A673 (cell line): ENCODE measurements around the gene UNK. TPM values are rescaled to one million over a fixed set of nuclear protein-coding genes. Genes with fewer than 3 reads are reported as not detected.

ENCODE experiments used
- BruUV-seq: library from RNA; stranded (reverse); fragments of 400-500 nt; replicated peaks from 2 replicates; lab custom pipeline; 2021; lab: Mats Ljungman, UMichigan
- CTCF ChIA-PET: fragments of 300-600 bp; sonication (Branson Sonifier 250); formaldehyde crosslinking; loops from one replicate; lab custom pipeline; 2022; ENCODE audit warnings: antibody characterized with exemption; lab: Charles Lee
- POLR2A ChIA-PET: fragments of 300-600 bp; sonication (Branson Sonifier 250); formaldehyde crosslinking; loops from one replicate; lab custom pipeline; 2022; ENCODE audit warnings: antibody characterized with exemption; ENCODE audit not compliant: low non-redundant PET; lab: Charles Lee
- DNase-seq: peaks from one replicate; pipeline ENCODE4 v3.0.0-alpha.2; 2015; ENCODE audit warnings: low spot score
- H3K27ac ChIP-seq: fragments of 200-600 bp; sonication (generic); 2 replicates; pipeline ENCODE4 v1.5.1; 2016; ENCODE audit warnings: mixed run types, low read depth, mild to moderate bottlenecking, mixed read lengths, antibody characterized with exemption, low read length; ENCODE audit not compliant: poor library complexity, severe bottlenecking
- H3K27me3 ChIP-seq: fragments of 200-600 bp; sonication (generic); replicated peaks from 2 replicates; pipeline ENCODE4 v1.6.1; 2017; ENCODE audit warnings: mixed run types, low read depth, mild to moderate bottlenecking, mixed read lengths, antibody characterized with exemption, low read length; ENCODE audit not compliant: insufficient read depth, poor library complexity
- H3K36me3 ChIP-seq: fragments of 200-600 bp; sonication (generic); 2 replicates; pipeline ENCODE4 v1.6.1; 2016; ENCODE audit warnings: mixed run types, mild to moderate bottlenecking, mixed read lengths, antibody characterized with exemption, low read length; ENCODE audit not compliant: insufficient read depth, poor library complexity, severe bottlenecking
- H3K4me1 ChIP-seq: fragments of 200-600 bp; sonication (generic); 2 replicates; pipeline ENCODE4 v1.6.1; 2017; ENCODE audit warnings: mixed run types, mild to moderate bottlenecking, mixed read lengths, antibody characterized with exemption, low read length; ENCODE audit not compliant: insufficient read depth, poor library complexity, severe bottlenecking
- H3K4me3 ChIP-seq: fragments of 200-600 bp; sonication (generic); 2 replicates; pipeline ENCODE4 v1.5.1; 2016; ENCODE audit warnings: low read depth, mixed run types, mild to moderate bottlenecking, mixed read lengths, low read length; ENCODE audit not compliant: poor library complexity, severe bottlenecking
- H3K9me3 ChIP-seq: fragments of 200-600 bp; sonication (generic); 2 replicates; pipeline ENCODE4 v1.6.1; 2016; ENCODE audit warnings: mixed run types, low read depth, mild to moderate bottlenecking, mixed read lengths, antibody characterized with exemption, low read length; ENCODE audit not compliant: poor library complexity, severe bottlenecking
- EZH2 ChIP-seq: fragments of 200-600 bp; sonication (generic); IDR thresholded peaks from 2 replicates; pipeline ENCODE4 v1.6.1; 2017; ENCODE audit warnings: borderline replicate concordance, low read depth, mild to moderate bottlenecking, mixed read lengths, antibody characterized with exemption, low read length; ENCODE audit not compliant: poor library complexity, severe bottlenecking
- intact Hi-C: fragments of 100-400 bp; cut with micrococcal nuclease; formaldehyde crosslinking; loops from one replicate; pipeline ENCODE4 v1.10.0; 2022; ENCODE audit not compliant: unreplicated experiment
- total RNA-seq: library from RNA; stranded (reverse); gene quantifications from 2 replicates; pipeline ENCODE4 v1.2.3, GENCODE V29; 2021
- TF ChIP-seq, protein P1 (sequence below): fragments of 300-800, 200-600 bp; sonication (generic); conservative IDR thresholded peaks from 2 replicates; pipeline ENCODE4 v1.5.1; 2017; ENCODE audit warnings: low read depth, mild to moderate bottlenecking, antibody characterized with exemption, low read length, moderate library complexity, mixed read lengths

The UNK gene
- total RNA-seq, 1 experiment from 2014 or later, result 53.2 TPM

DNA sequence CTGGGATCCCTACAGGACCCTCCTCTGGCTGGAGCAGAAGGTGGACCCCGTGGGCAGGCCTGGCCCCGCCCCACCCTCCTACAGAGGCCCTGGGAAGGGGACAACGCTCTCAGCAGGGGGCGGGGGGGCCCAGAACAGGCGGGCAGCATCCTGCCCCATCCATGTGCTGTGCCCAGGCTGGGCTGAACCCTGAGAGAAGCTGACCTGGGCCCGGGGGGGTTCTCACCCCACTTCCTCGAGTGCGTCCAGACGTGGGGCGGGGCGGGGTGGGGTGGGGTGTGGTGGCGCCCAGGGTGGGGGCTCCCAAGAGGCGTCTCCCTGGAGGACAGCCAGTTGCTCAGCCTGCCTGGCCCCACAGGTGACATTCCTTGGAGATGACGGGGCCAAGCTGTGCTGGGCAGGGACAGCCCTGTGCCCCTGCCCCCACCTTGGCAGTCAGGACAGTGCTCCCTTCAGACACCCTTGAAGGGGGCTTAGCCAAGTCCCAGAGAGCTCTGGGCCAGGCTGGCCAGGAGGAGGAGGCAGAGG, 60.0 kb downstream of the UNK start:
- peaks cover 28% of the 10 kb centered on the region for H3K36me3 ChIP-seq
- H3K4me1 ChIP-seq, result no peaks in the 10 kb centered on the region
- no peak for DNase-seq
- intact Hi-C loops, result no loop called here
- no peaks in the 10 kb centered on the region for H3K9me3 ChIP-seq
- ChIA-PET POLR2A (no interaction called here), CTCF (no interaction called here)
- H3K4me3 ChIP-seq, result no peak overlapping the region
- no peak overlapping the region for H3K27ac ChIP-seq
- no peak for TF ChIP-seq EZH2
- TF ChIP-seq, protein P1, sequence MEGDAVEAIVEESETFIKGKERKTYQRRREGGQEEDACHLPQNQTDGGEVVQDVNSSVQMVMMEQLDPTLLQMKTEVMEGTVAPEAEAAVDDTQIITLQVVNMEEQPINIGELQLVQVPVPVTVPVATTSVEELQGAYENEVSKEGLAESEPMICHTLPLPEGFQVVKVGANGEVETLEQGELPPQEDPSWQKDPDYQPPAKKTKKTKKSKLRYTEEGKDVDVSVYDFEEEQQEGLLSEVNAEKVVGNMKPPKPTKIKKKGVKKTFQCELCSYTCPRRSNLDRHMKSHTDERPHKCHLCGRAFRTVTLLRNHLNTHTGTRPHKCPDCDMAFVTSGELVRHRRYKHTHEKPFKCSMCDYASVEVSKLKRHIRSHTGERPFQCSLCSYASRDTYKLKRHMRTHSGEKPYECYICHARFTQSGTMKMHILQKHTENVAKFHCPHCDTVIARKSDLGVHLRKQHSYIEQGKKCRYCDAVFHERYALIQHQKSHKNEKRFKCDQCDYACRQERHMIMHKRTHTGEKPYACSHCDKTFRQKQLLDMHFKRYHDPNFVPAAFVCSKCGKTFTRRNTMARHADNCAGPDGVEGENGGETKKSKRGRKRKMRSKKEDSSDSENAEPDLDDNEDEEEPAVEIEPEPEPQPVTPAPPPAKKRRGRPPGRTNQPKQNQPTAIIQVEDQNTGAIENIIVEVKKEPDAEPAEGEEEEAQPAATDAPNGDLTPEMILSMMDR, result no peak
- H3K27me3 ChIP-seq, result no peaks in the 10 kb centered on the region
- no TSS peak for BruUV-seq

DNA sequence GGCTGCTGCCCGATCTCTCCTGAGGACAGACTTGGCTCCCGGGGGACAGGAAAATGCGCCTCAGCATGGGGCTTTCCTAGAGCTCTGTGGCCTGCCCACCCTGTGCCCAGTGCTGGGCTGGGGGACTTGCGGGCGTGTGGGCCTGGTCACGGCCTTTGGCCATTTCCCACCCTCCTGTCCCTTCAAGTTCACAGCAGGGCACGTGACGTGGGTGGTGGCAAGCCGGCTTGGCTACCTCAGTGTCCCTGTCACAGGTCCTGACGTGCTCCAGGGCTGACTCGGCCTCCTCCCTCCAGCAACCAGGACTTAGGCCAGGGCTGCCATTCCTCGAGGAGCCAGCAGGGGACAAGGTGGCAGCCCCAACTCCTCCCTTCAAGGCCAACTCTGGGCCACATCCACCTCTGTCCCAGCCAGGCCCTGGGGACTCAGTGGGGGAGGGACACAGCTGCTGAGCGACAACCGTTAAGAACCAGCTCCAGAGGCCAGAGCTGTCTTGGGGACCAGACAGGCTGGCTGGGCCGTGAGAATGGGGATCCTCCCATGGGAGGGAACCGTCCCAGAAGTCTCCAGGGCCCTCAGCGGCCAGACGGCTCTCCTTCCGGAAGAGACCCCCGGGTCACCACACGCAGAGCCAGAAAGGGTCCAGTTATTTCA, 60.6 kb downstream of the UNK start:
- CTCF ChIA-PET, result interaction anchor here (1.0 kb wide), 1 partner anchor 10 kb away, joined by 4 read pairs; the partner anchor contains the start of gene WBP2
- intact Hi-C loops, result no loop called here
- Histone ChIP-seq H3K9me3 (no peaks in the 10 kb centered on the region), H3K4me3 (no peak overlapping the region), H3K27me3 (no peaks in the 10 kb centered on the region), H3K27ac (peak overlapping the region; percentile 37), H3K36me3 (peaks cover 32% of the 10 kb centered on the region), H3K4me1 (no peaks in the 10 kb centered on the region)
- TF ChIP-seq, protein P1, result peak; percentile 62
- TF ChIP-seq EZH2, result no peak
- DNase-seq, result peak; percentile 77
- BruUV-seq, result no TSS peak
- POLR2A ChIA-PET, result interaction anchor here (0.8 kb wide), 1 partner anchor 65 kb away, joined by 4 read pairs; a partner anchor contains a TSS

DNA sequence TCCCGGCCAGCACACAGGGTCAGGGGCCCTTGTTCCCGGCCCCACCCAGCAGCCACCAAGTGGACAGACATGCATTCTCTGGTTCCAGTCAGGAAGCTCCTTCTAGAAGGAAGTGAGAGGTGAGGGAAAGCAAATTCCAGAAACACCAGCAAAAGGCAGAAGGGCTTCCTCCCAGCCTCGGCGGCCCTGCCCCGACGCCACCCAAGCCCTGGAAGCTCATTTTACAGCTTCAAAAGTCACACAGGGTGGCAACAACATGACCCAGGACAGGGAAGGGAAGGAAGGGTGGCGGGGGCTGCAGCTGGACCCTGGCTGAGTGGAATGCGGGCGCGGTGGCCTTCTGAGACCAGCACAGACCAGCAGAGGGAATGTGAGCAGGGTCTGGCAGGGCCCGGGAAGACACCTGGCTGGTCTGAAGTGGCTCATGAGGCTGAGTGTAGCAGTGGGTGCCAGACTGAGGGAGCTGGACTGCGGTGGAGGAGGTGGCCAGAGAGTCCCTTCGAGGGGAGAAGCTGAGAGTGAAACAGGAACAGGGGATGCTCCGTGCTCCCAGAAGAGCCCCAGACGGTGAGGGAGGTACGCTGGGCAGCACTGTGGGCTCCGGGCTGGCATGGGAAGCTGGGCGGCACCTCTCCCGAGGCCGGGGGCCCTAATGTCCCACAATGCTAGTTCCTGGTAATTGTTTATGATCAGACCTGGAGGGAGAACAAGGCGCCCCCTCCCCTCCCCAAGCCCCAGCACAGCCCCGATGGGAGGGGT, 61.5 kb downstream of the UNK start:
- intact Hi-C loops, result no loop called here
- ChIA-PET CTCF (interaction anchor here (1.0 kb wide), 2 partner anchors 9 to 11 kb away, joined by 3 to 4 read pairs; partner anchors contain the start of gene WBP2), POLR2A (interaction anchor here (0.5 to 0.8 kb wide), 2 partner anchors 8 to 66 kb away, joined by 4 to 5 read pairs; a partner anchor contains a TSS)
- peak overlapping the region; percentile 37 for H3K27ac ChIP-seq
- no peaks in the 10 kb centered on the region for H3K9me3 ChIP-seq
- DNase-seq, result no peak
- no peak overlapping the region for H3K4me3 ChIP-seq
- peaks cover 38% of the 10 kb centered on the region for H3K36me3 ChIP-seq
- no peaks in the 10 kb centered on the region for H3K4me1 ChIP-seq
- BruUV-seq, result TSS peak; percentile 85
- H3K27me3 ChIP-seq, result no peaks in the 10 kb centered on the region
- TF ChIP-seq, protein P1, result no peak
- TF ChIP-seq EZH2, result no peak
